Sigmoid colon (tissue), 7 donors: ENCODE results near the gene DMXL2. TPM values are rescaled to one million over a fixed set of nuclear protein-coding genes. Genes with fewer than 3 reads are reported as not detected.
"Not testable (repeated sequence)": the region's sequence is repeated elsewhere in the genome, so short reads cannot be mapped to it uniquely, and the experiment has no call there.

Experiments
- DNase-seq: peaks from one replicate; pipeline ENCODE4 v3.0.0-alpha.2; 2019
- H3K27ac ChIP-seq, 4 donors: fragments of 200-600 bp; sonication (generic); one replicate each; pipeline ENCODE4 v1.5.1; 2016 to 2019; ENCODE audit warnings: mild to moderate bottlenecking in 1 of 4
- H3K27me3 ChIP-seq, 3 donors: fragments of 200-600 bp; sonication (generic); one replicate each; pipeline ENCODE4 v1.5.1; 2019; ENCODE audit warnings: mild to moderate bottlenecking in 1 of 3
- H3K36me3 ChIP-seq, 4 donors: fragments of 200-600 bp; sonication (generic); one replicate each; pipeline ENCODE4 v1.5.1; 2016 to 2019
- H3K4me1 ChIP-seq, 4 donors: fragments of 200-600 bp; sonication (generic); one replicate each; pipeline ENCODE4 v1.5.1; 2017 to 2019
- H3K4me3 ChIP-seq, 4 donors: fragments of 200-600 bp; sonication (generic); one replicate each; pipeline ENCODE4 v1.5.1; 2017 to 2019; ENCODE audit warnings: mild to moderate bottlenecking in 2 of 4, moderate library complexity in 1 of 4
- H3K9me3 ChIP-seq, 4 donors: fragments of 200-600 bp in 3 of 4; sonication (generic) in 3 of 4; one replicate each; pipeline versions ENCODE4 v1.5.1 to v1.6.1; 2013 to 2019
- EP300 ChIP-seq, 4 donors: sonication (generic); formaldehyde crosslinking; IDR thresholded peaks; one replicate each; pipeline ENCODE4 v1.6.1; 2017; ENCODE audit warnings: antibody characterized with exemption in 4 of 4
- POLR2A ChIP-seq, 2 donors: fragments of 450-650 bp; IDR thresholded peaks; one replicate each; pipeline ENCODE4 v1.6.1; 2016; ENCODE audit warnings: antibody characterized with exemption in 2 of 2, mild to moderate bottlenecking in 2 of 2, moderate library complexity in 2 of 2
- POLR2AphosphoS5 ChIP-seq, 4 donors: sonication (generic); formaldehyde crosslinking; IDR thresholded peaks; one replicate each; pipeline ENCODE4 v1.6.1; 2017; ENCODE audit warnings: antibody characterized with exemption in 4 of 4
- WGBS, 2 donors: extraction: QIAGEN DNeasy Blood & Tissue Kit; methylation state at CpG; one replicate each; pipeline ENCODE4 v1.1.7; 2013; 5-methylcytosine and 5-hydroxymethylcytosine counted together
- intact Hi-C: fragments of 100-400 bp; cut with DNase I; formaldehyde crosslinking; loops from one replicate; pipeline ENCODE4 v1.15.1; 2023
- polyA plus RNA-seq, 3 donors: library from polyadenylated mRNA; stranded (reverse); fragments of 200-250 nt; gene quantifications; one replicate each; pipeline ENCODE4 v1.2.3, GENCODE V29; 2013
- total RNA-seq, 4 donors: library from RNA; depleted of rRNA; stranded (reverse); fragments of >200 nt; gene quantifications; one replicate each; pipeline ENCODE4 v1.1.0, GENCODE V29; 2016
- TF ChIP-seq, protein P1 (sequence below), 4 experiments: fragments of 450-650 bp in 3 of 4; fragments of 200-600 bp in 1 of 4; IDR thresholded peaks; one replicate each; pipeline ENCODE4 v1.5.1; 2016 to 2019; ENCODE audit warnings: antibody characterized with exemption in 4 of 4, mild to moderate bottlenecking in 3 of 4, moderate library complexity in 2 of 4
- donor health status: healthy with polysubstance abuse.
- donor health status: Bipolar disorder and iron deficiency.
- donor health status: healthy.

Gene DMXL2
- total and polyA plus RNA-seq, 7 donors: 5.5 to 64.5 (median 34.6) TPM

GRCh38 chr15:51613951-51614350 lies 8.6 kb downstream of the DMXL2 start:
- Histone ChIP-seq H3K4me1 (no peaks in the 10 kb centered on the region), H3K36me3 (no peaks in the 10 kb centered on the region), H3K27me3 (no peaks in the 10 kb centered on the region), H3K9me3 (no peaks in the 10 kb centered on the region), H3K27ac (no peak overlapping the region), H3K4me3 (no peak overlapping the region)
- 20 to 74% methylated on average over 3 of the region's 3 CpGs for WGBS, 2 donors
- no peak for TF ChIP-seq POLR2AphosphoS5 (IDR thresholded peaks at IDR 0.05)
- no peak for TF ChIP-seq POLR2A (IDR thresholded peaks at IDR 0.05)
- TF ChIP-seq, protein P1, sequence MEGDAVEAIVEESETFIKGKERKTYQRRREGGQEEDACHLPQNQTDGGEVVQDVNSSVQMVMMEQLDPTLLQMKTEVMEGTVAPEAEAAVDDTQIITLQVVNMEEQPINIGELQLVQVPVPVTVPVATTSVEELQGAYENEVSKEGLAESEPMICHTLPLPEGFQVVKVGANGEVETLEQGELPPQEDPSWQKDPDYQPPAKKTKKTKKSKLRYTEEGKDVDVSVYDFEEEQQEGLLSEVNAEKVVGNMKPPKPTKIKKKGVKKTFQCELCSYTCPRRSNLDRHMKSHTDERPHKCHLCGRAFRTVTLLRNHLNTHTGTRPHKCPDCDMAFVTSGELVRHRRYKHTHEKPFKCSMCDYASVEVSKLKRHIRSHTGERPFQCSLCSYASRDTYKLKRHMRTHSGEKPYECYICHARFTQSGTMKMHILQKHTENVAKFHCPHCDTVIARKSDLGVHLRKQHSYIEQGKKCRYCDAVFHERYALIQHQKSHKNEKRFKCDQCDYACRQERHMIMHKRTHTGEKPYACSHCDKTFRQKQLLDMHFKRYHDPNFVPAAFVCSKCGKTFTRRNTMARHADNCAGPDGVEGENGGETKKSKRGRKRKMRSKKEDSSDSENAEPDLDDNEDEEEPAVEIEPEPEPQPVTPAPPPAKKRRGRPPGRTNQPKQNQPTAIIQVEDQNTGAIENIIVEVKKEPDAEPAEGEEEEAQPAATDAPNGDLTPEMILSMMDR (IDR thresholded peaks at IDR 0.05): no peak
- TF ChIP-seq EP300 (IDR thresholded peaks at IDR 0.05): no peak
- DNase-seq: no peak
- intact Hi-C loops: no loop called here

DNA sequence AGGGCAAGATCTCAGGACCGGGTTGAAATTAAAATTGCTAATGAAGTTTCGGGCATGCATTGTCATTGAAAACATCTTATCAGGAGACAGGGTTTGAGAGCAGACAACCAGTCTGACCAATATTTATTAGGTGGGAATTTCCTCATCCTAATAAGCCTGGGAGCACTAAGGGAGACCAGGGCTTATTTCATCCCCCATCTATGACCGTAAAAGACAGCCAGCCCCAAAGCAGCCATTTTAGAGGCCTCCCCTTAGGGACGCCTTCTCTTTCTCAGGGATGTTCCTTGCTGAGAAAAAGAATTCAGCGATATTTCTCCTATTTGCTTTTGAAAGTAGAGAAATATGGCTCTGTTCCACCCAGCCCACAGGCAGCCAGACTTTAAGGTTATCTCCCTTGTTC lies 9.9 kb downstream of the DMXL2 start:
- H3K27ac ChIP-seq, intact Hi-C loops: not testable (repeated sequence)

DNA sequence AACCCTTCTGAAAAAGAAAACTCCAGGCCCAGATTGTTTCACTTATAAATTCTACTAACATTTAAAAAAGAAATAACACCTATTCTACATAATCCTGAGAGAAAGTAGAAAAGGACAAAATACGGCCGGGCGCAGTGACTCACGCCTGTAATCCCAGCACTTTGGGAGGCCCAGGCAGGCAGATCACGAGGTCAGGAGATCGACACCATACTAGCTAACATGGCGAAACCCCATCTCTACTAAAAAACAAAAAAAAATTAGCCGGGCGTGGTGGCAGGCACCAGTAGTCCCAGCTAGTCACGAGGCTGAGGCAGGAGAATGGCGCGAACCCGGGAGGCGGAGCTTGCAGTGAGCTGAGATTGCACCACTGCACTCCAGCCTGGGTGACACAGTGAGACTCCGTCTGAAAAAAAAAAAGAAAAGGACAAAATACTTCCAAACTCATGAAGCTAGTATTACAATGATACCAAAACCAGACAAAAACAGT lies 19.1 kb downstream of the DMXL2 start:
- H3K4me3 ChIP-seq, H3K27ac ChIP-seq, H3K4me1 ChIP-seq, H3K9me3 ChIP-seq, H3K27me3 ChIP-seq, intact Hi-C loops, H3K36me3 ChIP-seq, DNase-seq: not testable (repeated sequence)
- 96% methylated on average over 15 of the region's 15 CpGs for WGBS, 2 donors

More for the DNA sequence above, 9.9 kb downstream of the DMXL2 start:
- not testable (repeated sequence) for H3K4me1 ChIP-seq, H3K4me3 ChIP-seq, H3K9me3 ChIP-seq, H3K27me3 ChIP-seq, DNase-seq, H3K36me3 ChIP-seq
- 97 to 98% methylated on average over 5 of the region's 5 CpGs for whole genome bisulfite sequencing, 2 donors

DNA sequence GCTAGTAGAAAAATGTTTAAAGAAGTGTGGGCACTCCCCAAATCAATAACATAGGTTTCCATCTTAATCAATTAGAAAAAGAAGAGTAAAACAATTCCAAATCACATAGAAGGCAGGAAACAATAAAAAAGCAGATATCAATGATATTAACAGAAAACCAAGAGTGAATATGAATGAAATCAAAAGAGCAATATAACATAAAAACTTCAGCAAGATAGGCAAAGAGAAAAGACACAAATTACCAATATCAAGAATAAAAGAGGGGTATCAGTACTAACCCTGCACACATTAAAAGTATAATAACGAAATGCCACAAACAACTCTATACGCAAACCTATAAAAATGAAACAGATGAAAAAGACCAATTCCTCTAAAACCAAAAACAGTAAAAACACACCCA lies 19.6 kb downstream of the DMXL2 start:
- DNase-seq: no peak
- TF ChIP-seq POLR2A (IDR thresholded peaks at IDR 0.05) (no peak), POLR2AphosphoS5 (IDR thresholded peaks at IDR 0.05) (no peak), EP300 (IDR thresholded peaks at IDR 0.05) (no peak)
- TF ChIP-seq, protein P1 (IDR thresholded peaks at IDR 0.05): no peak
- H3K36me3 ChIP-seq: no peaks in the 10 kb centered on the region
- intact Hi-C loops: no loop called here
- no peaks in the 10 kb centered on the region for H3K9me3 ChIP-seq
- WGBS, 2 donors: 96 to 97% methylated on average over 2 of the region's 2 CpGs
- H3K4me3 ChIP-seq: no peak overlapping the region
- no peak overlapping the region for H3K27ac ChIP-seq
- no peaks in the 10 kb centered on the region for H3K27me3 ChIP-seq
- no peaks in the 10 kb centered on the region for H3K4me1 ChIP-seq

- TF ChIP-seq POLR2A (IDR thresholded peaks at IDR 0.05) (no peak), EP300 (IDR thresholded peaks at IDR 0.05) (no peak), POLR2AphosphoS5 (IDR thresholded peaks at IDR 0.05) (no peak)
- TF ChIP-seq, protein P1 (IDR thresholded peaks at IDR 0.05): no peak
- DNase-seq: no peak
- Histone ChIP-seq H3K27ac (no peak overlapping the region), H3K9me3 (no peaks in the 10 kb centered on the region), H3K4me1 (no peaks in the 10 kb centered on the region), H3K36me3 (no peaks in the 10 kb centered on the region), H3K27me3 (no peaks in the 10 kb centered on the region), H3K4me3 (no peak overlapping the region)
- intact Hi-C loops: no loop called here
- 81 to 95% methylated on average over 3 of the region's 3 CpGs for WGBS, 2 donors
These were observed 20.1 kb downstream of the DMXL2 start for GRCh38 chr15:51602484-51602883.

DNA sequence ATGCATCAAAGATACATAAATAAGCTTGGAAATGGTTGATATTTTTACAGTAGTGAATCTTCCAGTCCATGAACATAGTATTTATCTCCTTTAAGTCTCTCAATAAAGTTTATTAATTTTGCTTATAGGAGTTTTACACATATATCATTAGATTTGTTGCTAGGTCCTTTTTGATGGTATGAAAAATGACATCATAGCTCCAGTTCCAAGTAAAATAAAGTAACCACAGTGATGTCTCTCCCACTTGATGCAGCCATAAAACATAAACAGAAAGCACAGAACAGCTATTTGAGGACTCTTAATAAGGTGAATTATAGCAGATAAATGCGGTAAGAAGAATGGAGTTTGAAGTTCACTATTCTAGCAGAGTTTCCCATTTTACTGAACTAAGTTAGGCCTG lies 20.8 kb downstream of the DMXL2 start:
- TF ChIP-seq POLR2A (IDR thresholded peaks at IDR 0.05) (no peak), POLR2AphosphoS5 (IDR thresholded peaks at IDR 0.05) (no peak), EP300 (IDR thresholded peaks at IDR 0.05) (no peak)
- TF ChIP-seq, protein P1 (IDR thresholded peaks at IDR 0.05): no peak
- H3K4me3 ChIP-seq: no peak overlapping the region

More for the DNA sequence above, 20.8 kb downstream of the DMXL2 start:
- Histone ChIP-seq H3K27me3 (no peaks in the 10 kb centered on the region), H3K9me3 (no peaks in the 10 kb centered on the region), H3K36me3 (no peaks in the 10 kb centered on the region), H3K27ac (no peak overlapping the region), H3K4me1 (no peaks in the 10 kb centered on the region)
- WGBS, 2 donors: 97 to 98% methylated on average over 1 of the region's 1 CpG
- no peak for DNase-seq
- intact Hi-C loops: no loop called here
